GM04503 (cell line): ENCODE results near the gene PAX2.

Experiments
- DNase-seq: peaks from one replicate; pipeline ENCODE4 v3.0.0-alpha.2; 2012; ENCODE audit warnings: low read depth

PAX2 gene

GRCh38 chr10:100755821-100756220 lies 10.4 kb downstream of the PAX2 start:
- DNase-seq, result no peak

GRCh38 chr10:100759331-100759730 lies 13.9 kb downstream of the PAX2 start:
- no peak for DNase-seq

GRCh38 chr10:100760726-100761125 lies 15.3 kb downstream of the PAX2 start:
- DNase-seq, result no peak

- no peak for DNase-seq
Measured at GRCh38 chr10:100761191-100761590, 15.8 kb downstream of the PAX2 start.

GRCh38 chr10:100763043-100763747 lies 17.8 kb downstream of the PAX2 start:
- DNase-seq, result no peak

- no peak for DNase-seq
Measured at GRCh38 chr10:100766693-100767421, 21.5 kb downstream of the PAX2 start.

- DNase-seq, result no peak
Measured at GRCh38 chr10:100767422-100767775, 22.0 kb downstream of the PAX2 start.

- DNase-seq, result no peak
Measured at GRCh38 chr10:100769481-100769880, 24.1 kb downstream of the PAX2 start.

- DNase-seq, result no peak
Measured at GRCh38 chr10:100773646-100774045, 28.3 kb downstream of the PAX2 start.

GRCh38 chr10:100774223-100774622 lies 28.8 kb downstream of the PAX2 start:
- no peak for DNase-seq

- DNase-seq, result no peak
Measured at GRCh38 chr10:100774876-100775275, 29.5 kb downstream of the PAX2 start.

GRCh38 chr10:100775386-100775785 lies 30.0 kb downstream of the PAX2 start:
- peak; percentile 6 for DNase-seq

GRCh38 chr10:100775871-100776270 lies 30.5 kb downstream of the PAX2 start:
- DNase-seq, result no peak

GRCh38 chr10:100776671-100777070 lies 31.3 kb downstream of the PAX2 start:
- no peak for DNase-seq

GRCh38 chr10:100779329-100779728 lies 33.9 kb downstream of the PAX2 start:
- DNase-seq, result no peak

- no peak for DNase-seq
Measured at GRCh38 chr10:100780324-100780723, 34.9 kb downstream of the PAX2 start.

- DNase-seq, result no peak
Measured at GRCh38 chr10:100781145-100781665, 35.8 kb downstream of the PAX2 start.

GRCh38 chr10:100782461-100783244 lies 37.3 kb downstream of the PAX2 start:
- no peak for DNase-seq

GRCh38 chr10:100784126-100784525 lies 38.7 kb downstream of the PAX2 start:
- DNase-seq, result no peak

GRCh38 chr10:100786591-100786990 lies 41.2 kb downstream of the PAX2 start:
- DNase-seq, result no peak

- DNase-seq, result no peak
Measured at GRCh38 chr10:100788002-100788903, 42.9 kb downstream of the PAX2 start.

- no peak for DNase-seq
Measured at GRCh38 chr10:100790761-100791208, 45.4 kb downstream of the PAX2 start.
